ENCODE measurements around the gene CTNNA2.

Gene CTNNA2

DNA sequence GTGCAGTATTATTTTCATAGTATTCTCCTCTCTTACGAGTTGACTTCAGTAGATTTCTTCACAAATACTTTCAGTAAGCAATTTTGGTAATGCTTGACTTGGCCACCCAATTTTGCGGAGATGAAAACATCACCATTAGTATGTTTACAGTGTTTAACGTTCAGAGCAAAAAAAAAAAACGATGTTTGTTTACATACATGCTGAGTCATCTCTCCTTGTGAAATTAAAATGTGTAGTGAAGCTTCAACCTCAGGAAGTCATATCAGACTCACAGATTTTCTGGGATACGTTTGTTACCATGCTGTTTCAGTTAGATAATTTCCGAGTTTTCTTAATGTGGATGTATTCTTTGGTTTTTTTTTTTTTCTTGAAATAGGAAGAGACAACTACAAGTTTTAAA is 100.1 kb downstream of the CTNNA2 start:
- no peak for DNase-seq (ENCODE audit: low read depth in 2 of 2)

DNA sequence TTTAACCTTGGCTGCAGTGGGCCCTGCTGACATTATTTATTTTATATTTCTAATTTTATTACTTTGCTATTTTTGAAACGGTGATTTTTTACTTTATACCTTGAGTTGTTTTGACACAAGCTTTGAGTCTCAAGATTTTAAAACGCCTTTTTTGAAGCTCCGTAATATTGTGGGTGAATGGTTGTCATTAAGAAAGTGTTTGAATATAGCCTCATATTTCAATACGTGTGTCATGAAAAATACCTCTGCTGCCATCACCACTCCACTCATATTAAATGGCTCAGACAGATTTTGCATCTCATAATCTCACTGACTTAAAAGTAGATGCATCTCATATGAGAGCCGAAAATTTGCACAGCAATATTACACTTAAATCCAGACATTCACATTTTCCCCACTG is 106.6 kb downstream of the CTNNA2 start:
- DNase-seq (ENCODE audit: low read depth in 2 of 2), result no peak

DNA sequence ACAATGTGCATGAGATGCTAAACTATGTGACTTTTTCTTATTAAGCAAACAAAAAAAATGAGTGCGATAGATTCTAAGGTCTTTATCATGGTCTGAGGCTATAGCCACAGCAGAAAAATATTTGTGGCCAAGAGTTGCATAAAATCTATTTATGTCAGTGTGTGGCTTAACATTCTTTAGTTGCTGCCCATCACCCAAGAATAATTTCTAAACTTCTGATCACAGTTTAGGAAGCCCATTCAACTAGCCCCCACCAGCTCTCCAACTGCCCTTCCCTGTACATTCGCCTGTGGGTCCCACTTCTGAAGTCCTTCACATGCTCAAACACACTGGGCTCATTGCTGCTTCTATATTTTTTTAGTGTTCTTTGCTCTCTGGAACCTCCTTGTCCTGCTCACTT is 107.1 kb downstream of the CTNNA2 start:
- no peak for DNase-seq (ENCODE audit: low read depth in 2 of 2)

DNA sequence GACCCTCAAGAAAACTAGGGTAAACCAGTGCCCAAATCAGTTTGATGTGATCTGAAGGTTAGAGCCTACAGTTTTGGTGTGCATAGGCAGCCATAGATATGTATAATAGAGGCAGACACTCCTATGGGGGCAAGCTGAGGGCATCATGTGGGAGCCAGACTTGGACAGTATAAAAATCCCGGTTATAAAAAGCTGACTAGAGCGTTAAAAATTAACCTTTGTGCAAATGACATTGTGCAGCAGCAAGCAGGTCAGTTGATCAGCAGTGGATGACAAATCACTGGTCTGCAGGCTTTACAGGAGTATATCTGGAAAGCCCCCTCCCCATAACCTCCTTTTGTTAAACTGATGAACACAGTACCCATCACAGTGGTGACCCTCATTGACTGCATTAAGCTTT is 107.8 kb downstream of the CTNNA2 start:
- DNase-seq (ENCODE audit: low read depth in 2 of 2), result no peak

- DNase-seq (ENCODE audit: low read depth in 2 of 2), result no peak
Observed at GRCh38 chr2:79621252-79621651, 108.4 kb downstream of the CTNNA2 start.

DNA sequence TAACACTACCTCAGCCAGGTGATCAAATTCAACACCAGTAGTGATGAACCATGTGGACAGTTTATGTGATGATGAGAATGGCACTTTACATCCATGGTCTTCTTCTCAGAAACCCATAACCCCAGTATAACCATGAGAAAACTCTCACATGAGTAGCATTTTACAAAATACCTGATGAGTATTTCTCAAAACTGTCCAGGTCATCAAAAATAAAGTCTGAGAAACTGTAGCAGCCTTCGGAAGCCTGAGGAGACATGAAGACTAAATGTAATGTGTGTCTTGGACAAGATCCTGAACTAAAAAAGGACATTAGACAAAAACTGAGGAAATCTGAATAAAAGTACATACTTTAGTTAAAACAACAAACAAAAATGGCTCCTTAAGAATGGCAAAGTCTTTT is 108.9 kb downstream of the CTNNA2 start:
- DNase-seq (ENCODE audit: low read depth in 2 of 2), result no peak

DNA sequence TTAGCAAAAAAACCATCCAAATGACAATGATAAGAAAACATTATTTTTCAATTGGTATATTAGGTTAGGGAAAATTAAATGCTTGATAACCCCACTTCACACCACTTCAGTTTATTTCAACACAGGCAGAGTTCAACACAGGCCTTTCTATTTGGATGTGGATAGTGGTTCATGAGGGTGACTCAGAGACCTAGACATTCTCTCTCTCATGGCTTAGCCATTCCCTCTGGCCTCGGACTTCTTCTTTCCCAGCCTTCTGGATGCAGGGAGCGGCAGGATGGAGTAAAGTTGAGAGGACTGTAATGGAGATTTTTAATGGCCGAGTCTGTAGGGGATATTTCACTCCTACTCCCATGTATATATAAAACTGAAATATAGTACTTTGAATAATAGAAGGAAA is 109.7 kb downstream of the CTNNA2 start:
- DNase-seq (ENCODE audit: low read depth in 2 of 2), result no peak

- DNase-seq (ENCODE audit: low read depth in 2 of 2), result no peak
Observed at GRCh38 chr2:79627237-79627636, 114.4 kb downstream of the CTNNA2 start.

GRCh38 chr2:79630060-79630459 is 117.2 kb downstream of the CTNNA2 start:
- DNase-seq (ENCODE audit: low read depth in 2 of 2), result no peak

DNA sequence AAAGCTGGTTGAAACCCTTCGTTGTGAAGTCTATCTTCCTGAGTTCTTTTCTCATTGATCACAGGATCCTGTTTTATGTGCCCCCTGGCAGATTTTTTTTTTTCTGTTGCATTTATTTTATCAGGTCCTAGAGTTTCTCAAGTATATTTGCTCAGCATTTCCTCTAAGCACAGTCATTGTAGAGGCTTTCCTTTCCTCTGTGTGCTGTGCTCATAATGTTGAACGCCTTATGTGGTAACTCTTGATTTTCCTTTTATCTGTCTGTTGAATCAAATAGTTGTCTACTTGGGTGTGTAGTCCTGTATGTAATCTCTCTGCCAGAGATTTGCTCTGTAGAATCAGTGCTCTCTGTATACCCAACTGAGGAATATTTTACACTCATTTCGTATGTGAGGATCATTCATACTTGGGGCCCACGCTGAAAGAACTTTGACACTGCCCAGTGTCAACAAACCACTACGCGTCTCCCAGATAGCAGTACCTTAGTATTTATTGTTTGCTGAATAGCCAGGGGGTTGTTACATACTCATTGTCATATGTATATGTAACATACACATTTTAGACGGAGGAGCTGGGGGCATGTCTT is 118.2 kb downstream of the CTNNA2 start:
- no peak for DNase-seq (ENCODE audit: low read depth in 2 of 2)

- DNase-seq (ENCODE audit: low read depth in 2 of 2), result no peak
Observed at GRCh38 chr2:79638410-79638809, 125.6 kb downstream of the CTNNA2 start.

DNA sequence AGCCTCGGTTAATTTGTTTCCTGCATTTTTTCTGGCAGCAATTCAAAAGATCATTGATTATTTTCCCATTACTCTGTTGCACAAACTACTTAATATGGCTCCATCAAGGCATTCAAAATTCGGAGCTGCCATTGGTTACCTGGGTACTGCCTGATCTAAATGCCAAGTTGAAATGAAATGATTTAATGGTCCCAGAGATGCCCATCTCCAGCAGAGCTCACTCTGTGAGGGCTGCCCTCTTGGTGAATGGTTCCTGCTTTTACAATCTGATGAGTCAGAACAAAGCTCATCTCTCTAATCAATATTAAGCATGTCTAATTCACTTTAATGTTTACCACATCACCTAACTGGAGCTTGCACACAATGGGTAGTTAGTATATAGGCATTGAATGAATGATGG is 126.1 kb downstream of the CTNNA2 start:
- no peak for DNase-seq (ENCODE audit: low read depth in 2 of 2)

DNA sequence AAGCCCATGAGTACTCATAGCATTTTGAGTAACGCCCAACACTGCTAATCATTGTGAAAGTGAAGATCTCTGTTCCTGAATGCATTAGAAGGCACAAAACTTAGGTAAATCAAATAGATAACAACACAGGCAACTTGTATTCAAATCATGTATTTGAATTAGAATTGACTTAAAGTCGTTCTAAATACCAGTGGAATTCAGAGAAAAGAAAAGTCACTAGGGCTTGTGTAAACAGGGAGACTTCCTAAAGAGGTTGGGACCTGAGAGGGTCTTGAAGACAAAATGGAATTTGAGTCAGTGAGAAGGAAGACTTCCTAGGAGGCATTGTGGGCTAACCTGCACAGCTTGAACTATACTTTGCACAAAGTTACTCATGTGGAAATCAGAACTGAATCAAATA is 127.2 kb downstream of the CTNNA2 start:
- no peak for DNase-seq (ENCODE audit: low read depth in 2 of 2)

DNA sequence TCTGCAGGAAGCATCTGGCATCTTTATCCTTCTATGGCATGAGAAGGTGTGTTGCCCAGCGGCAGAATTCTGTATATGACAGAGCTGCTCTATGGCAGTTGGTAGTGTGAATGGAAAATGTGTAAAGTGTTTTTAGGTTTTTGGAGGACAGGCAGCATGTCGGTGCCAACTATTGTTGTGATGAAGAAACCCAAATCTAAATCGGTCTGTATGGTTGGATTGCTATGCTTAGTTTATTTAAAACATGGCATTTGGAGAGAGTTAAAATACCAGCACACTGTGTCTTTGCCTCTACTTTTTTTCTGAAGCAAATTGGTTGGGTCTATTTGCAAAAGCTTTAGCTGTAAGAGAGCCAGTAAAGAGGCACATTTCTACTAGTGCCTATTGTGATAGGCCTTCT is 136.7 kb downstream of the CTNNA2 start:
- no peak for DNase-seq (ENCODE audit: low read depth in 2 of 2)

GRCh38 chr2:79660557-79660956 is 147.7 kb downstream of the CTNNA2 start:
- DNase-seq (ENCODE audit: low read depth in 2 of 2), result no peak

DNA sequence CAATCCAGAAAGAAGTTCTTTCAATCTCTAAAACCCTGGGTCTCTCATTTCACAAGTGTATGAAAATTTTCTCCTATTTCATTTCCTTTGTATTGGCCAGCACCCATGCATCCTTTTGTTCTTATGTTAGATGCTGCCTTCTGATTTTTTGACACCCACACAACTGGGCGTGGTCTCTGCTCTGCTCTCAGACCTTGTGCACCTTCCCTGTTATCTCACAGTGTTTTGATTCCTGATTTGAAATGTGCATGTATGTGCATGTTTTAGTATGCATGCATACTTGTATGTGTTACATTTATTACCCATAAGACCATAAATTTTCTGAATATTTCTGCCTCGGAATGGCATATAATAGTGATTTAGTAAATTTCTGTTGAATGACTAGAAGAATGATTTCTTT is 152.2 kb downstream of the CTNNA2 start:
- no peak for DNase-seq (ENCODE audit: low read depth in 2 of 2)

DNA sequence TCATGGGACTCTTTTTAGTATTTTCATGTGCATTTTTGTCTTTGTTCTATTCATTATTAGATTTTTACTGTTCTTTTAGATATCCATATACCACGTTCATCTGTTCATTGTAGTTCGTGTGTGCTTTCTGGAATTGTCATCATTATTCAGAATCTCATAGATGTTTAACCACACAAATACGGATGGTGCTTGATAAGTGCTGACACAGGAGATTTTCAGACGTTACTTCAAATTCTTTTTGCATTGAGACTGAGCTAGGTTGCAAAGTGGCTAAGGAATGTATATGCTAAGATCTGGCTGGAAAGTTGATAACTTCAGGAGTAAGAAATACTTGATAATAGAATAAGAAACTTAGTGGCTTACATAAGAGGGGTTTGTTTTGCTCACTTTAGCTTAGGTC is 153.6 kb downstream of the CTNNA2 start:
- no peak for DNase-seq (ENCODE audit: low read depth in 2 of 2)

DNA sequence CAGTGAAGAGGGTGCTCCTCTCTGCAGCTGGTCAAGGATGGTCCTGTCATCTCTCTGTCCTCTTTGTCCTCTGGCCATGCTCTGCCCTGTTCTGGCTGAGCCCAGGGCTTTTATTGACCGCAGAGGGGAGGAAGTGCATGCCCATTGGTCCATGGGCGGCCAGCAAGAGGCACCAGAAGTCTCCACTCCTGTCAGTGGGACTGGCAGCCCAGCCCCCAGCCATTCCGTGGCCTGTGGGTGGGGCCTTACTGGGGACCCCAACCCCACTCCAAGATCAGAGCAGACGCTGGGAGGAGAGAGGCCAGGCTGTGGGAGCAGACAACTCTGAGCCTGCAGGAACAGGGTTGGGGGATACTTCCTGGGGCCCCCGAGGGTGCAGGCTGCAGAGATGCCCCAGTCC is 156.9 kb downstream of the CTNNA2 start:
- no peak for DNase-seq (ENCODE audit: low read depth in 2 of 2)

GRCh38 chr2:79670198-79670597 is 157.3 kb downstream of the CTNNA2 start:
- no peak for DNase-seq (ENCODE audit: low read depth in 2 of 2)

GRCh38 chr2:79686884-79687283 is 174.0 kb downstream of the CTNNA2 start:
- no peak for DNase-seq (ENCODE audit: low read depth in 2 of 2)

- DNase-seq (ENCODE audit: low read depth in 2 of 2), result no peak
Observed at GRCh38 chr2:79695248-79695647, 182.4 kb downstream of the CTNNA2 start.

DNA sequence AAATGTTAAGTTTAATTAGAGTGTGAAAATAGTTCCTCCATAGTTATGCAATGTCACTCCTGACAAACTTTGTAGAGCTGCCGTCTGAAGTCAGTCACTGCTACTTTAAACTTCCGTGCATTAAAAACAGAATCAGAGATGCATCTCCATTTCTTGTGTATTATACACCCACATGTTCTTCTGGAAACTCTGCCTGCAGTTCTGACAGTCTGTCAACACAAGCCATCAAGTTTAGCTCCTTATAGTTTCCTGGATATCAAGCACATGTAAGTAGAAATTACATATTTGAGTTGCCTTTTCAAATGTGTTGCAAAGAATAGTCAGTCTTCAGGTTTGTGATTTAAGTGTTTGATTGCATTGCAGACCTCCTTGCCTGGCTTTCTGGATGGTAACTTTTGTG is 184.3 kb downstream of the CTNNA2 start:
- DNase-seq (ENCODE audit: low read depth in 2 of 2), result no peak

DNA sequence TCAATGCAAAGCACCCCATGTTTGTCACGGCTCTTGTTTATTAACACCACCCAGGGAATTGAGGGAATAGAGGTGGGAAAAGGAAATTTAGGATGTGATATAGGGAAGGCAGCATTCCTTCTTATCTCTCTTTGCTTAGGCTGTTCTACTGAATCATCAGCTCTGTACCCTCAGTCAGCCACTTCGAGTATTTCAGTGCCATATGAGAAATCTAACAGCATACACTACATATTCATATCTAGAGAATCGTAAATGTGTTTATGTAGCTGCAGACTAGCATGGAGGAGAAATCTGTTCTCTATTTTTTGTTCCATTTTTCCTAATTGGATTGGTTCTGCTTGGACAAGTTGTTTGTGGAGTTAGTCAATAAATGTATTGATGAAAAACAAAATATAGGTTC is 187.8 kb downstream of the CTNNA2 start:
- DNase-seq (ENCODE audit: low read depth in 2 of 2), result no peak

DNA sequence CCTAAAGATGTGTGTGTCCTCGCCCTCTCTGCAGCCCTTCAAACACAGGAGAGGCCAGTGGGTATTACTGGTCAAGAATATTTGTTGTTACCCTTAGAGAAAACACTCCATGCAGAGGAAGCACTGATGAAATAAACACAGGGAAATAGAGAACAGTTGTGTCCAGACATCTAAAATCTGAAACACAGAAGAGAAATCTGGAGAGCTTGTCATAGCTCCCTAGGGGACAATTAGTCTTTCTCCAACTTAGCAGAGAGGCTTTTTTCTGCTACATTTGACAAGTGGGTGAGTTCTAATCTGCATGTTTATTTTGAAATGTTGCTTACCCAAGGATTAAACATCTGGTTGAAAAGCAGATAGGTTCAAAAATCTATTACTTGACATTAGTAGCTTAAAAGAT is 190.1 kb downstream of the CTNNA2 start:
- no peak for DNase-seq (ENCODE audit: low read depth in 2 of 2)

- DNase-seq (ENCODE audit: low read depth in 2 of 2), result no peak
Observed at GRCh38 chr2:79711098-79711497, 198.2 kb downstream of the CTNNA2 start.
